Smooth muscle cell (in vitro differentiated cells): ENCODE data around the gene CAPN9. TPM values are rescaled to one million over a fixed set of nuclear protein-coding genes. Genes with fewer than 3 reads are reported as not detected.

Source experiments
- DNase-seq: peaks from one replicate; lab custom pipeline; 2025; ENCODE audit not compliant: unreplicated experiment; lab: John Stamatoyannopoulos, UW
- H2AFZ ChIP-seq: fragments of 200-600 bp; sonication (generic); 2 replicates; pipeline ENCODE4 v1.6.0; 2016; ENCODE audit warnings: antibody characterized with exemption, low read depth, mild to moderate bottlenecking
- H3F3A ChIP-seq: fragments of 200-600 bp; sonication (generic); 2 replicates; pipeline ENCODE4 v1.6.0; 2017; ENCODE audit warnings: antibody characterized with exemption, low read depth
- H3K27ac ChIP-seq: fragments of 200-600 bp; sonication (generic); 2 replicates; pipeline ENCODE4 v1.5.1; 2016; ENCODE audit warnings: low read depth, mild to moderate bottlenecking
- H3K27me3 ChIP-seq: fragments of 200-600 bp; sonication (generic); 2 replicates; pipeline ENCODE4 v1.6.1; 2016; ENCODE audit warnings: low read depth, mild to moderate bottlenecking
- H3K36me3 ChIP-seq: fragments of 200-600 bp; sonication (generic); 2 replicates; pipeline ENCODE4 v1.5.1; 2016; ENCODE audit warnings: low read depth
- H3K4me1 ChIP-seq: fragments of 200-600 bp; sonication (generic); 2 replicates; pipeline ENCODE4 v1.5.1; 2016; ENCODE audit warnings: low read depth
- H3K4me2 ChIP-seq: fragments of 200-600 bp; sonication (generic); 2 replicates; pipeline ENCODE4 v1.6.0; 2016; ENCODE audit warnings: mild to moderate bottlenecking
- H3K4me3 ChIP-seq: fragments of 200-600 bp; sonication (generic); 2 replicates; pipeline ENCODE4 v1.5.1; 2016; ENCODE audit warnings: mild to moderate bottlenecking
- H3K79me2 ChIP-seq: fragments of 200-600 bp; sonication (generic); 2 replicates; pipeline ENCODE4 v1.6.0; 2016; ENCODE audit warnings: low read depth, mild to moderate bottlenecking
- H3K9ac ChIP-seq: fragments of 200-600 bp; sonication (generic); 2 replicates; pipeline ENCODE4 v1.6.0; 2016; ENCODE audit warnings: low read depth
- H3K9me3 ChIP-seq: fragments of 200-600 bp; sonication (generic); replicated peaks from 2 replicates; pipeline ENCODE4 v1.5.1; 2016; ENCODE audit warnings: low read depth
- H4K20me1 ChIP-seq: fragments of 200-600 bp; sonication (generic); 2 replicates; pipeline ENCODE4 v1.6.0; 2016; ENCODE audit warnings: low read depth
- CTCF ChIP-seq: fragments of 200-600 bp; sonication (generic); IDR thresholded peaks from 2 replicates; pipeline ENCODE4 v1.5.1; 2017; ENCODE audit warnings: borderline replicate concordance, mild to moderate bottlenecking, antibody characterized with exemption; ENCODE audit not compliant: insufficient read depth, poor library complexity, severe bottlenecking
- WGBS: methylation state at CpG from one replicate; pipeline ENCODE4 v1.1.7; 2016; ENCODE audit warnings: low lambda C conversion rate; 5-methylcytosine and 5-hydroxymethylcytosine counted together
- polyA plus RNA-seq: library from polyadenylated mRNA; unstranded; fragments of >200 nt; fragmentation: Nextera tagmentation; extraction: Ambion mirVana; gene quantifications from 2 replicates; pipeline ENCODE4 v1.2.1, GENCODE V29; 2016
- total RNA-seq: library from RNA; depleted of rRNA; stranded (reverse); fragments of >200 nt; gene quantifications from 2 replicates; pipeline ENCODE4 v1.2.3, GENCODE V29; 2014

CAPN9 gene
- total and polyA plus RNA-seq, 2 experiments from 2014 or later, result not detected

GRCh38 chr1:230749635-230750034, 2.4 kb downstream of the CAPN9 start:
- Histone ChIP-seq H2AFZ (no peak overlapping the region), H3K9me3 (no peaks in the 10 kb centered on the region), H4K20me1 (no peaks in the 10 kb centered on the region), H3K4me2 (no peak overlapping the region), H3K4me3 (no peak overlapping the region), H3K36me3 (no peaks in the 10 kb centered on the region), H3K4me1 (peaks cover 4% of the 10 kb centered on the region), H3K27me3 (no peaks in the 10 kb centered on the region), H3F3A (no peaks in the 10 kb centered on the region), H3K9ac (no peak overlapping the region), H3K79me2 (no peaks in the 10 kb centered on the region), H3K27ac (no peak overlapping the region)
- no peak for TF ChIP-seq CTCF
- WGBS, result 73% methylated on average over 3 of the region's 3 CpGs
- DNase-seq, result no peak

- H3F3A ChIP-seq, result no peaks in the 10 kb centered on the region
- DNase-seq, result no peak
- H4K20me1 ChIP-seq, result no peaks in the 10 kb centered on the region
- no peak for TF ChIP-seq CTCF
- H2AFZ ChIP-seq, result no peak overlapping the region
- H3K79me2 ChIP-seq, result no peaks in the 10 kb centered on the region
- H3K27me3 ChIP-seq, result no peaks in the 10 kb centered on the region
- H3K4me2 ChIP-seq, result no peak overlapping the region
- H3K9ac ChIP-seq, result no peak overlapping the region
- H3K4me3 ChIP-seq, result no peak overlapping the region
- WGBS, result 88% methylated on average over 5 of the region's 5 CpGs
- no peaks in the 10 kb centered on the region for H3K36me3 ChIP-seq
- H3K4me1 ChIP-seq, result no peaks in the 10 kb centered on the region
- no peak overlapping the region for H3K27ac ChIP-seq
- H3K9me3 ChIP-seq, result no peaks in the 10 kb centered on the region
Measured at GRCh38 chr1:230750576-230750975, 3.4 kb downstream of the CAPN9 start.

GRCh38 chr1:230750986-230751625, 3.9 kb downstream of the CAPN9 start:
- TF ChIP-seq CTCF, result no peak
- 84% methylated on average over 6 of the region's 6 CpGs for WGBS

GRCh38 chr1:230752407-230752806, 5.2 kb downstream of the CAPN9 start:
- H3F3A ChIP-seq, result no peaks in the 10 kb centered on the region
- no peak overlapping the region for H3K27ac ChIP-seq
- H3K9me3 ChIP-seq, result no peaks in the 10 kb centered on the region
- H3K9ac ChIP-seq, result no peak overlapping the region
- H3K4me1 ChIP-seq, result no peaks in the 10 kb centered on the region
- no peak overlapping the region for H3K4me2 ChIP-seq
- H4K20me1 ChIP-seq, result no peaks in the 10 kb centered on the region
- no peak for DNase-seq
- H3K4me3 ChIP-seq, result no peak overlapping the region
- no peak for TF ChIP-seq CTCF
- H3K36me3 ChIP-seq, result no peaks in the 10 kb centered on the region
- H2AFZ ChIP-seq, result no peak overlapping the region
- WGBS, result 80% methylated on average over 6 of the region's 6 CpGs
- no peaks in the 10 kb centered on the region for H3K27me3 ChIP-seq
- no peaks in the 10 kb centered on the region for H3K79me2 ChIP-seq

More at GRCh38 chr1:230750986-230751625, 3.9 kb downstream of the CAPN9 start:
- no peaks in the 10 kb centered on the region for H3K79me2 ChIP-seq
- no peaks in the 10 kb centered on the region for H3K36me3 ChIP-seq
- H3K27me3 ChIP-seq, result no peaks in the 10 kb centered on the region
- no peak overlapping the region for H2AFZ ChIP-seq
- DNase-seq, result no peak
- no peak overlapping the region for H3K4me2 ChIP-seq
- H3K4me1 ChIP-seq, result no peaks in the 10 kb centered on the region
- H3K4me3 ChIP-seq, result no peak overlapping the region
- H3K9me3 ChIP-seq, result no peaks in the 10 kb centered on the region
- no peak overlapping the region for H3K9ac ChIP-seq
- H4K20me1 ChIP-seq, result no peaks in the 10 kb centered on the region
- H3K27ac ChIP-seq, result no peak overlapping the region
- no peaks in the 10 kb centered on the region for H3F3A ChIP-seq
